ENCODE results near the gene GAPT. TPM values are rescaled to one million over a fixed set of nuclear protein-coding genes. Genes with fewer than 3 reads are reported as not detected.

GAPT gene
- total and polyA plus RNA-seq, 2 donors (not counting 1 experiment from before 2014, with no cell fraction given), result not detected

- H3K79me2 ChIP-seq (ENCODE audit: control insufficient read depth, insufficient read depth, low read length), result no peaks in the 10 kb centered on the region
- no peak overlapping the region for H2AFZ ChIP-seq (ENCODE audit: low read length)
- no peak for TF ChIP-seq CTCF (conservative IDR thresholded peaks at IDR 0.05 in 1 of 2, IDR thresholded peaks at IDR 0.05 in 1 of 2; ENCODE audit: low read depth in 1 of 2, low read length in 2 of 2)
- TF ChIP-seq EZH2 (IDR thresholded peaks at IDR 0.05; ENCODE audit: low read length, missing control alignments), result no peak
- H4K20me1 ChIP-seq (ENCODE audit: control insufficient read depth, extremely low read depth, insufficient read depth, low read length), result no peaks in the 10 kb centered on the region
- no peaks in the 10 kb centered on the region for H3K9me3 ChIP-seq (ENCODE audit: control insufficient read depth, insufficient read depth, low read depth, low read length)
- no peak for DNase-seq (ENCODE audit: low read depth in 2 of 2)
- H3K4me3 ChIP-seq (replicated peaks in 1 of 4; ENCODE audit: control extremely low read depth in 1 of 4, insufficient read depth in 1 of 4, low read depth in 3 of 4, low read length in 4 of 4), result no peak overlapping the region
- no peak overlapping the region for H3K4me2 ChIP-seq (ENCODE audit: extremely low read depth, insufficient read depth, low read length)
- no peaks in the 10 kb centered on the region for H3K36me3 ChIP-seq (ENCODE audit: control insufficient read depth, insufficient read depth, low read length)
- H3K4me1 ChIP-seq (ENCODE audit: control insufficient read depth, extremely low read depth, insufficient read depth, low read length), result no peaks in the 10 kb centered on the region
- H3K9ac ChIP-seq (ENCODE audit: insufficient read depth, low read length), result no peak overlapping the region
- H3K27me3 ChIP-seq (ENCODE audit: control insufficient read depth, insufficient read depth, low read length), result no peaks in the 10 kb centered on the region
- no peak overlapping the region for H3K27ac ChIP-seq (ENCODE audit: insufficient read depth, low read length)
Measured at GRCh38 chr5:58545912-58546311, 54.7 kb downstream of the GAPT start.

Other genes with a start within 250 kb of the GAPT start
- gene PLK2, start 31.3 kb upstream of the GAPT start, total RNA-seq, result 835 and 983 TPM in 2 replicates
- 26.8 and 59.4 TPM in 2 replicates for gene PLK2, start 31.3 kb upstream of the GAPT start, polyA plus RNA-seq
- gene RAB3C, start 91.6 kb downstream of the GAPT start, total RNA-seq, result not detected in 2 replicates
- not detected in 2 replicates for gene RAB3C, start 91.6 kb downstream of the GAPT start, polyA plus RNA-seq